GM18861 (cell line): ENCODE measurements around the gene CCDC102A.

ENCODE experiments used
- ATAC-seq: cut with Tn5 transposase; IDR thresholded peaks from one replicate; pipeline ENCODE4 v1.9.1; 2021; ENCODE audit not compliant: unreplicated experiment

CCDC102A gene

DNA sequence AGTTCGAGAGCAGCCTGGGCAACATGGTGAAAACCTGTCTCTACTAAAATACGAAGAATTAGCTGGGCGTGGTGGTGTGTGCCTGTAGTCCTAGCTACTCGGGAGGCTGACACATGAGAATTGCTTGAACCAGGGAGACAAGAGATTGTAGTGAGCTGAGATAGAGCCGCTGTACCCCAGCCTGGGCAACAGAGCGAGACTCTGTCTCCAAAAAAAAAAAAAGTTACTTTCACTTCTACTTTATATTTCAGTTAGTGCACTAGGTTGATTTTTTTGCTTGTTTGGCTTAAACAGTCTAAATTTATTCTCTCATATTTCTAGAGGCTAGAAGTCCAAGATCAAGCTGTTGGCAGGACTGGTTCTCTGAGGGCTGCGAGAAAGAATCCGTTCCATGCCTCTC is 13.4 kb downstream of the CCDC102A start:
- no peak for ATAC-seq

DNA sequence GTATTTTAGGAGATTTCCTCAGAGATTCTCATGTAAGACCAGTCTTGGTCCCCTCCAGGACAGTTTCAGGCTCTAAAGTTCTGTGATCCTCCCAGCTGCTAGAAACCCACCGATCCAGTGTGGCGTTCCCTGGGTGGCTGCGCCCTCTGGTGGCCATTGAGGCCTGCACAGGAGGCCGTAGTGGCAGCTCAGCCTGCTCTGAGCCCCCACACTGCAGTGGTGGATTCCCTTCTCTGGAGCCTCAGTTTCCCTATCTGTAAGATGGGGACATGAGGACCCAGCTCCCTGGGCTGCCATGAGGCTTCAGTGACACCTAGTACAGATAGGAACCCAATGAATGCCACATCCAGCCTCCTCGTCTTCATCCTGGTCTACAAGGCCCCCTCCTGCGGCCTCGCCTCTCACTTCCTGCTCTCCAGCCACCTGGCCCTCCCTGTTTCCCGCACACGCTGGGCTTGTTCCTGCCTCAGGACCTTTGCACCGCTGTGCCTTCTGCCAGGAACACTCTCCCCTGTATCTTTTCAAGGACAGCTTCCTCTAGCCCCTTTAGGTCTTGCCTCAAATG is 16.5 kb downstream of the CCDC102A start:
- peak; percentile 56 for ATAC-seq

DNA sequence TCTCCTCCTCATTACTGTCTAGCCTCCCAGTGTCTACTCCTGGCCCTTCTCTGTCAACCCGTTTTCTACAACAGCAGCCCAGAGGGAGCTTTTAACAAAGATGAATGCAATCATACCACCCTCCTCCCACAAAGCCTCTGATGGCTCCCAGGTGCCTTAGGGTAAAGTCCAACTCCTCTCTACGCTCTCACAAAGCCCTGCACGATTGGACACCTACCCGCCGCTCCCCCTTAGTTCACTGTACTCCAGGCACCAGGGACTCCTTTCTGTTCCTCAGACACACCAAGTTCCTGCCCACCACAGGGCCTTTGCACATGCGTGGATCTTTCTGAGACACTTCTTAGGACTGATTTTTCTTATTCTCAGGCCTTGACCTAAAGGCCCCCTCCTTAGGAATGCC is 17.4 kb downstream of the CCDC102A start:
- ATAC-seq: no peak

DNA sequence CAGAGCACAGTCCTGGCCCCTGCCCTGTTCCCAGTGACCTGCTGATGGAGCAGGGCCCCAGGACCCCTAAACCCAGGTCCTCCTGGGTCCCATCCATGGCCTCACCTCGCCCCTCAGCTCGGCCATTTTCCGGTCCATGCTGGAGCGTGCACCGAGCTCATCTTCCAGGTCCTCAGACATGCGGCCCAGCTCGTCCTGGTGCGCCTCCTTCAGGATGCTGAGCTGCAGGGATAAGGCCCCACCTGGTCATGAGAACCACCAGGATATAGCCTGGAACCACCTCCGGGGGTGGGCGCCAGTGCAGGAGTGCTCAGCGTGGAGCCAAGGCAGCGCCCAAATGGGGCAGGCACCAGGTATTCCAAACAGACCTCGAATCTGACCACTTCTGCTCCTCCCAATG is 17.9 kb downstream of the CCDC102A start:
- ATAC-seq: no peak

DNA sequence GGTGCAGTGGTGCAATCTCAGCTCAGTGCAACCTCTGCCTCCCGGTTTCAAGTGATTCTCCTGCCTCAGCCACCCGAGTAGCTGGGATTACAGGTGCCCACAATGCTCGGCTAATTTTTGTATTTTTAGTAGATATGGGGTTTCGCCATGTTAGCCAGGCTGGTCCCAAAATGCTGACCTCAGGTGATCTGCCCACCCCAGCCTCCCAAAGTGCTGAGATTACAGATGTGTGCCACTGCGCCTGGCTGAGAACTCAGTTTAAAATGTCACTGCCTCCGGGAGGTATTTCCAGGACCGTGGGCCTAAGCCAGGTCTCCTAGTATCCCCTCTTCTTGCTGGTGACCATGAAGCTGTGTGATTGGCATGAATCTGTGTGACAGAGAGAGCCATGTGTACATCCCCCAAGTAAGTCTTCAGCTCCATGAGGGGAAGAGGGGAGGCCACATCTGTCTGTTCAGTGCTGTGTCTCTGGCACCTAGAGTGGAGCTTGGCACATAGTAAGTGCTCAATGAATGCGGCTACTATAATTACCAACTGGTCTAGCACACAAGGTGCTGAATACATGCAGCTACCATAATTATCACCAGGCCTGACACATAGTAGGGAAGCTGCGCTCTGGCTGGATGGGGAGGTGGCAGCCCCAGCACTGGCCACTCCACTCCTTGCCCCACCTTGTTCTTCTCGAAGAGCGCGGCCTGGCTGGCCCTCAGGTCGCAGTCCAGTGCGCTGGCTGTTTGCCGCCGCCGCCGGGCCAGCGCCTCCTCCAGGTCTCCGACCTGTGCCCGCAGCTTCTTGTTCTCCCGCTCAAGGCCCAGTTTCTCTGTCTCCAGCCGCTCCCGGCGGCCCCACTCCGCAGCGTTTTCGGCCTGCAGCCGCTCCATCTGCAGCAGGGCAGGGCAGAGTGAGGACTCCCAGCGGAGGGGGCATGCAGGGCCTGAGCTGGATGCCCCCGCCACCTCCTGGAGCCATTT is 18.7 kb downstream of the CCDC102A start:
- no peak for ATAC-seq

DNA sequence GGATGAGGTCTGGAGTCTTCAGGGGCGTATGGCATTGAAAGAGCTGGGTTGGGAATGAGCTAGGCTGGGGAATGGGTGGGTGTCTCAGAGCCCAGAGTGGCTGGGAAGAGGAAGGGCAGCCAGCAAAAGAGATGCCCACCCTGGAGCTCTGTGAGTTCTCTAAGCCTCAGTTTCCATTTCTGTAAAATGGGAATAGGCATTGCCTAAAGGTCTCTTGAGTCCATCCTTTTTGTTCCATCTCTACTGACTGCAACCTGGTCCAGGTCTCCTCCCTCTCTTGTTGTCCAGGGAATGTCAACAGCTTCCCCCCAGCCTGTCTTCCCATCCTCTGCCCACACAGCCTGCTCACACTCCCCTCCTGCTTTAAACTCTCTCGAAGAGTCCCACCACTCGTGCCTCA is 19.6 kb downstream of the CCDC102A start:
- no peak for ATAC-seq

DNA sequence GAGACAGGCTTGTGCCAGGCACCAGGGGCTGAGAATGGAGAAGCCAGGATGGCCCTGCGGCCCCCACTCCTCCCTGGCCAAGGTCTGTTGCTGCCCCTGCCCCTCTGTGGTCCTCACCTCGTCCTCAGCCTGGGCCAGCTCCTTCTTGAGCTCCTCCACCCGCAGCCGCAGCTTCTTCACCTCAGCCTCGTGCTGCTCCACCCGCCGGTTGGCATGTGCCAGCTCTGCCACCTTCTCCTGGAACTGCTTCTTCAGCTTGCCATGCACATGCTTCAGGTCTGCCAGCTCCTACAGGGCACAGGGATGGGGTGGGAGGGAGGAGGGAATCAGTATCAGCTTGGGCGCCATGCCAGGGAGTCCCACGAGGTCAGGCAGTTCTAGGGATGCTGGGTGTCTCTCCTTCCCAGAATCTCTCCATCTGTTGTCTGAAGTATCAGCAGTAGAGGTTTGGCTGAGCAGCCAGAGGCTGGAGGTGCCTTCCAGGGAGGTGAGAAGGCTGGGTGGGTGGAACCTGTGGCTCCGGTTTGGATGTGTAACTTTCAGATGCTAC is 20.1 kb downstream of the CCDC102A start:
- no peak for ATAC-seq

DNA sequence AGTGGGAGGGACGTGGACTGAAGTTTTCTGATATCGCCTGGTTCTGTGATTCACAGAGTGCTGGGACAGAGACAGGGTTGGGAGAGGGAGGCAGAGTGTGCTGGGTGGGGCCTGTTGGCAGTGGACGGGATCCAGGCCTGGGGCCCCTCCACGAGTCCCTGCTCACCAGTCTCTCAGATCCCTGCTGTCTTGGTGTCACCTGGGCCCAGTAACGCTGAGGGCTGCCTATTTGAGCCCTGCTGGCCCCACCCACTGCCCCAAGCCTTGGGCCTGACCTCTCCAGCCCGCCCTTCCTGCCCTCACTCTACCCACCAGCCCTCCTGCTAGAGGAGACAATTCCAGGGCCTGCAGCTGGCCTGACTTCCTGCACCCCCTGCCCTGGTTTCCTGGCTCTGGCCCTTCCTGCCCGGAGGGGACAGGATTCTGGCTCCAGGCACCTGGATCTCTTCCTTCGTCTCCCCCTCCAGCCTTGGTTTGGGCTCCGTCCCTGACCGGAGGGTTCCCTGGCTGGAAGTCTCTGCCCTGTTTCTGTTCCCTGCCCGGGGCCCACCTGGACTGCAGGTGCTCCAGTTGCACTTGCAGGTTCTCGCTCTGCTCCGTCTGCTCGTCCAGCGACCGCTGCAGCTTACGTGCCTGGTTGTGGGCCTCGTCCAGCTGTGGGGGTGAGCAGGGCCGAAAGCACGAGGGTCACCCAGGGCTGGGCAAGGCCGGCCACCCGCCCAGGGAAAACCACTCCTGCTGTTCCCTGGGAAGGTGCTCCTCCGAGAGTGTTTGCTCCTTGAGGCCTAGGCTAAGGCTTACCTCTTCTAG is 21.4 kb downstream of the CCDC102A start:
- no peak for ATAC-seq

DNA sequence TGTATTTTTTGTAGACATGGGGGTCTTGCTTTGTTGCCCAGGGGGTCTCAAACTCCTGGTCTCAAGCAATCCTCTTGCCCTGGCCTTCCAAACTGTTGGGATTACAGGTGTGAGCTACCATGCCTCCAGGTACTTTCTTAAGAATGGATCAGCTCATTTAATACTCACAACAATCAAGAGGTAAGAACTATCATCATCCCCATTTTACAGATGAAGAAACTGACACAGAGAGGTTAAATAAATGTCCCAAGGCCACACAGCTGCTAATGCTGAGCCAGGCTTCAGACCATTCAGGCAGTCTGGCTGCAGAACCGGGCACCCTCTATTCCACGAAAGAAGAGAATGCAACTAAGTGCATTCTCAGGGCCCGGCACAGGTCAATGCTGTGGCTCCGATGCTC is 22.0 kb downstream of the CCDC102A start:
- ATAC-seq: no peak

DNA sequence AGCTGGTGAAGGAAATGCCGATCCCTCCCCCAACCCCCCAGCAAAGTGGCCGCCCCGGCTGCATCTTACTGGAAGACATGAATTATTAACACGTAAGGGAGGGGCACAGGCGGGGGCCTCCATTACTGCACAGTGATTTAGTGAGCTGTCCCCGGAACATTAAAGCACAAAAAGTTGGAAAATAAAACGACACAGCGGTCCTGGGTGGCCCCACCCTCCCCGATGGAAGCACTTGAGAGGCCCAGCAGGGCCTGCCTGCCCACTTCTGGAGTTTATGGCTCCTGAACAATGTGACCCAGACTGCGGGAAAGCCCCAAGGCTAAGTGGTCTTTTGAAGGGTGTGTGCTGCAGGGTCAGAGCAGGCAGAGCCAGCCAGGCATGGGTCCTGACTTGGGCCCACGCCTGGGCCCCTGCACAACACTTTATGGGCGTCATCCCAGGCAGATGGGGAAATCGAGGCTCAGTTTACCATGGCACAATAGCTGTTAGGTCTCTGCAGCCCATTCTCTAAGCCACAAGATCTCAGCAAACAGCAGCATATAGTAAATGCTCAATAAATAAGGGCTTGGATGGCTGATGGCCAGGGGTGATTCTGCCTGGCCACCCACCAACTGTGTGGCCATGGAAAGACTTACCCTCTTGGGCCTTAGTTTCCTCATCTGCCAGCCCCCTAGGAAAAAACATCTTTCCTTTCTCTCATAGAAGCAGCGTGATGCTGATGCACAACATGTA is 22.8 kb downstream of the CCDC102A start:
- ATAC-seq: no peak

DNA sequence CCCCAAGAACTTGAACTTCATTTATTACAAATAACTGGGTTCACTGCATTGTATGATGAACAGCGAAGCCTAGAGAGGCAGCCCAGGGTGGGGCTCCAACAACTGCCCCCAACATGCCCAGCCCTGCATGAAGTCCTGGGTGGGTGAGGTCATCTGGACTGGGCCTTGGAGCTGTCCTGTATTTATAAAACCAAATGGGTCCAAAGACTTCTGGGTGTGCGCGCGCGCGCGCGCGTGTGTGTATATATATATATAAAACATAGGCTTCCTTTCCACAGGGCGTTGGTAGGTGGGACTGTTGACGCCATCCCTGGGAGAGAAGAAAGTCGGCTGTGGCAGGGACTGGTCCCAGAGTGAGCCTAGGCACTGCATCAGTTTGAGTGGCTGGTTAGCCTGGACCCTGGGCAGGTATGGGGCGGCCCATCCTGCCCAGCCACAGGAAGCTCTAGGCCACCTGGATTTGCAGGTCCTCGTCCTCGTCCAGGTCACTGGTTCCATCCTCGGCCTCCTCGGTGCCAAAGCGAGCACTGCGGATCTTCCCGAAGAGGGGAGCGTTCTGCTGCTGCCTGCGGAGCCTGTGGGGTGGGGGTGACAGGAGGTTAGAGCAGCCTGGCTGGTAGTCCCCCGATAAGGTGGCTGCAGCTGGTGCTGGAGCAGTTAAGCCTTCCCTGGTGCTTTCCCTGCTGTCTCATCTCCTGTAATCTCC is 23.9 kb downstream of the CCDC102A start:
- no peak for ATAC-seq

DNA sequence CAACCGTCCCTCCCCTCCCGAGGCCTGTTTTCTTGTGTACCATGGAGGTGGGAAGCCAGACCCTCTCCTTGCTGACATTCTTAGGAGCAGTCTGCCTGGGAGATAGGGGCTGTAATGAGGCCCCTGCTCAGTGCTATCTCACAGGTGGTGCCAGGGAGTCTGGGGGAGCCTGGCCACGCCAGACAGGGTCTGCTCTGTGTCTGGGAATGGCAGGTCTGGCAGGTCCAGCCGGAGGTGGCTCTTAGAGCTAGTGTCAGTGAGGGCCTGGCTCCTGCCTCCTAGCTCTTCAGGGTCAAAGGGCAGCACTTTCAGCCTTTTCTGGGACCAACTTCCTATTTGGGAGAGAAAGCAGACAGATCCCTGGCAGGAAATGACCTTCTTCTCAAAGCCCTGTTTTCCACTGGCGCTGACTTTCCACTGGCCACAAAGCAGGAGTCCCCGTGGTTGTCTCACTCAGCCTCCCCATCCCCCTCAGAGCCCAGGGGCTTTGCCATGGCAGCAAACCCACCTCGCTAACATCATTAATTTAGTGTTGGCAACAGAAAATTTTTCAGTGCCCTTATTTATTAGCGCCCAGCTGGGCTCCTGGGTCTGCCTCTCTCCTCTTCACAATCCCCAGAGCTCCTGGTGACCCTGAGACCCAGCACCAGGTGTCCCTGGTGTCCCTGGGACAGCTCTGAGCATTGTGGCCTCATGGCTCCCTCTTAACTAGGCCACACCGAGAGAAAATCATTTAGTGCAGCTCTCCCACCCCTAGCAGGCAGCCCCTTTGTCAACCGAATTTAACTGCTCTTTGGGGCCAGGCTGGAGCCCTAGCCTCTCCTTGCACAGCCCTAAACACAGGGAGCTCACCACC is 26.1 kb downstream of the CCDC102A start:
- ATAC-seq: no peak

DNA sequence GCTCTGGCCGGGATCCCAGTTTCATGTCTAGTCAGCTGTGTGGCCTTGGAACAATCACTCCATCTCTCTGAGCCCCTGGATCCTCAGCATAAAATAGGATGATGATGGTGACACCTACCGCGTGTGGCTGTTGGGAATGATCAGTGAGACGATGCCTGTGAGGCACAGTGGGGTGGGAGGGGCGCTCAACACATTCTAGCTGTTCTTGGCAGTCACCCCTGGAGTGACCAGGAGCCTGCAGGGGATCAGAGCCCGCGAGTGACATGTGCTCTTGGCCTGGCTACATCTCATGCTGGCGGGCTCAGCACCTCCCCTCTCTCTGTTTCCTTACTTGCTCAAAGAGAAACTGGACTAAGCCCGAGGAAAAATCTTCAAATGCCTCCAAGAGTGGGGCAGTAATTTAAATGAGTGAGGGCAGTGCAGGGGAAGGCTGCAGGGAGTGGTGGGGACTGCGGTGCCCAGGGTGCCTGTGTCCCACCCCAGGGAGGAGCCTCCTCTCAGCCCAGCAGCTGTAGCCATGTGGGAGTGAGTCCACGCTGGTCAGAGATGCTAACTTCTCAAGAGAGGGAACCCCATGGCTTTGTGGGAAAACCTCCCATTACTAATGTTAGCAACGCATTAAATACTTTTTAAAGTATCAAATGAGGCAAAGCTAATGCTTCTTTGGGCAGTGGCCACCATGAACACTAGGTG is 27.0 kb downstream of the CCDC102A start:
- no peak for ATAC-seq

DNA sequence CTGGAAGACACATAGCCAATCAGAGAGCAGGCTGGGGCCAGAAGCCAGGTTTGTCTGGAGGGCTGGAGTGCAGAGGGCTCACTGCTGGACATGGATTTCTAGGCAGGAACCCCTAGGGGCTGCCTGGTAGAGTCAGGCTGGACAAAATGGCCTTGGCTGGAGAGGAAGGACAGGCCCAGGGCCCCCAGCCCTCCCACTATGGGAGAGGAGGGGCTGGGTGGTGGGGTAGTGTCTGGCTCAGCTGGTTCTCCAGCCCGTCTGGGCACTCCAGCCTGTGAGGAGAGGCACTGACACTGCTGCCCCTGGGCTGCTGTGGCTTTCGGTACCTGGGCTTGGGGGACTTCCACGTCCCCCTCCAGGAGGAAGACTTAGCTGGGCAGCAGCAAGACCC is 28.3 kb downstream of the CCDC102A start:
- ATAC-seq: no peak

DNA sequence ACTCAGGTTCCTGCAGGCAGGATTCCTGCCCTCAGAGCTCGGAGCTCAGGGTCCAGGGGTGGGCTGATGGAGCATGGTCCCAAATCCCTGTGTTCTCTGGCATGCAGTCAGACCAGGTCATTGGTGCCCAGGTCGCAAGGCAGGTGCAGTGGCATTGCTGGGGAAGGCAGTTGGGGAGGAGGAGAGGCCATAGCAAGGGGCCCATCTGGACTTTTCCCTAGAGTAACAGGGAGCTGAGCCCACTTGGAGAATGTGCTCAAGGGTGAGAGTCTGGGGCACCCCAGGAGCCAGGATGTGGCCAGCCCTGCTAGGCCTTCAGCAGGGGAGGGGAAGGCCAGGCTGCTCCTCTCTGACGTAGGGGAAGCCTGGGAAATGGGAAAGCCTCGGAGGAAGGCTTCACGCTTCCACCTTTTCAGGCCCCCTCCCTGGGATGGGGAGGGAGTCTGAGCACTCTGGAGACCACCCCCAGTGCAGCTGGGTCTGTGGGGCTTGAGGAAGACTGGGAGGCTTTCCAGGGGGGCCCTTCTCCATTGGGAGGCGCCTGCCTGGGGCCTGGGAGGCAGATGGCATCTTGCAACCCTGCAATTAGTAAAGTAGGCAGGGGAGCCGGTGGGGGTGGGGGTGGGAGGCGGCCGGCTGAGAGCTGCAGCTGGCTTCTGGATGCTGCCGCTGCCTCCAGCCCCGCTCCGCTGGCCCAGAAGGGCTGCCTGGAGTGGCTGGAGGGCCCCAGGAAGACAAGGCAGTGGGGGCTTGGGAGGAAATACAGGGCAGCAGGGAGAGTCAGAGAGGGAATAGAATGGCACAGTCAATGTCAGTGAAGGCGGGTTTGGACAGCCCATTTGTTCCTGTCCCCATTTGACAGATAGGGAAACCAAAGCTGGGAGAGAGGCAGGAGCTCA is 29.0 kb downstream of the CCDC102A start:
- no peak for ATAC-seq

DNA sequence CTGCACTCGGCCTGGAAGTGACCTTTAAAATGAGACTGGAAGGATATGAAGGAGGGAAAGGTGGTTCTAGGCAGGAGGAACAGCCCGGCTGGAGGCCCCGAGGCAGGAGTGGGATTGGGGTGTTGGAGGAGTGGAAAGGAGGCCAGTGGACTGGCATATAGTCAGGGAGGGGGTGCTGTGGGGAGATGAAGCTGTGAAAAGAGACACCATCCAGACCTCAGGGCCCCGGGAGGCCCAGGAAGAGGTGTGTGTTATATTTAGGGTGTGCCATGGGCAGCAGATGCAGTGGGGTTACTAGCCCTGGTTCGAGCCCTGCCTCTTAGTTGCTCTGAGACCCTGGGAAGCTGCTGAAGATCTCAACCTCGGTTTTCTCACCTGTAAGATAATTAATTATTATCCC is 31.2 kb downstream of the CCDC102A start:
- no peak for ATAC-seq

DNA sequence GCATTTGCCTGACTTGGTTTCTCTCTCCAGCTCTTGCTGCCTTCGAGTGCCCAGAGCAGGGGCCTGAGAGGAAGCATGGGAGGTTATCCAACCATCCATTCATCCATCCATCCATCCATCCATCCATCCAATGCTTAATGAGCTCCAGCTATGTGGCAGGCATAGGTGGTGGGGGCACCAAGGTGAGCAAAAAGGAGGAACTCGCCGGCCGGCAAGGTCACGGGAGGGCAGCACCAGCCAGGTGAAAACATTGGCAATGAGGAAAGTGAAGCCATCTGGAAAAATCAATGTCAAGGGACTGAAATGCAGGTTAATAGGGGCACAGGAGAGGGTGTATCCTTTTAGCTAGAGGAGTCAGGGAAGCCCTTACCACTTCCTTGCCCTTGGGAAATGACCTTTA is 31.9 kb downstream of the CCDC102A start:
- no peak for ATAC-seq

DNA sequence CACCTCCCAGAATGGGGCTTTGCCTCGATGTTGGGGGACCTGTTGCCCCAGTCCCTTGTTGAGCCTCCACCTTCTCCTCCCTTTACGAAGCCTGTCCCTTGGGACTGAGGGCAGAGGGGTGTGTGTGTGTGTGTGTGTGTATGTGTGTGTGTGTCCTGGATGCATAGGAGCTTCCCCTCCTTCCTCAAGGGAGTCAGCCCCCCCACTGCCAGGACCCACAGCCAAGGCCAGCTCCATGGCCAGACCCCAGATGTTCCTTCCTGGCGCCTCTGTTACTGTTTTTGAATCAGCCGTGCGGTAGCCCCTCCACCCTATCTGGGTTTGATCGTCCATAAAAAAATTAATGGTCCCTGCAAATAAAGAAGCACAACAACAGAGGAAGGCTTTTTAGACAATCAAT is 32.4 kb downstream of the CCDC102A start:
- ATAC-seq: no peak
